Measurements from ENCODE around the gene CTIF.

Gene CTIF

DNA sequence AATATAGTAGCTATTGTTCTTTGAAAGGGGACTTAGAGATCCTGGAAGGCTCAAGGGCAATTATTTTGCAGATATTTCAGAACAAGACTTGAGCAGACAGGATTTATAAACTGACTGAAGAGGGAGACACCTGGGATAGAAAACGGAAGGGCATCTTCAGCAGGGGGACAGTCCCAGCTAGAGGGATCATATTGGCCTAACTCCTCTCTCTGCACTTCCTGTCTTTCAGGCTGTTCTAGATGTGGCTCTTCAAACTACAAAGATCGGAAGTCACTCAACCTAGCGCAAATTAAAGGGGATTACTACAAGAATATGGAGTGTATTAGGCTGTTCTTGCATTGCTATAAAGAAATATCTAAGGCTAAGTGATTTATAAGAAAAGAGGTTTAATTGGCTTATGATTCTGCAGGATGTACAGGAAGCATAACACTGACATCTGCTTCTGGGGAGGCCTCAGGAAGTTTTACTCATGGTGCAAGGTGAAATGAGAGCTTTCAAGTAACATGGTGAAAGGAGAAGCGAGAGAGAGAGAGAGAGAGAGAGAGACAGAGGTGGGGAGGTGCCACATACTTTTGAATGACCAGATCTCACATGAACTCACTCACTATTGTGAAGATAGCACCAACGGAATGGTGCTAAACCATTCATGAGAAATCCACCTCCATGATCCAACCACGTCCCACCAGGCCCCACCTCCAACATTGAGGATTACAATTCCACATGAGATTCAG, 5.3 kb upstream of the CTIF start:
- DNase-seq (ENCODE audit: low read depth) = no peak

DNA sequence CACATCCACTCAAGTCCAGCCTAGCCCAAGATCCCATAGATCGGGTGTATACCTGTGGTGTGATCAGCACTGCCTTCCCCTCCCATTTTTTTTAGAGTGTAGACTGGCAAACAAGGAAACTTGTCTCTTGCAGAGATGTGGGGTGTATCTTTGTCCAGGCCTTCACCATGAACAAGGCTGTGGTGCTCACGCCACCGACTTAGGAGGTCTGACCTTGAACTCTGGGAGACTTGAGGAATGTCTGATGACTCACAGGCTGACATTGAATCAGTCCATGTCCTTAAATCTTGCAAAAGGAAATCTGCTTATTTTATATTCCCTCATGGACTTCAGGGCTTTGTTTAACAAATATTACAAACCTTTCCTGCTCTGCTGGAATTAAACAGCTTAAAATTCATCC, 4.5 kb upstream of the CTIF start:
- no peak for DNase-seq (ENCODE audit: low read depth)

- DNase-seq (ENCODE audit: low read depth) = no peak
Observed at GRCh38 chr18:48535956-48536355, 2.9 kb upstream of the CTIF start.

- DNase-seq (ENCODE audit: low read depth) = no peak
Observed at GRCh38 chr18:48536516-48536915, 2.3 kb upstream of the CTIF start.

DNA sequence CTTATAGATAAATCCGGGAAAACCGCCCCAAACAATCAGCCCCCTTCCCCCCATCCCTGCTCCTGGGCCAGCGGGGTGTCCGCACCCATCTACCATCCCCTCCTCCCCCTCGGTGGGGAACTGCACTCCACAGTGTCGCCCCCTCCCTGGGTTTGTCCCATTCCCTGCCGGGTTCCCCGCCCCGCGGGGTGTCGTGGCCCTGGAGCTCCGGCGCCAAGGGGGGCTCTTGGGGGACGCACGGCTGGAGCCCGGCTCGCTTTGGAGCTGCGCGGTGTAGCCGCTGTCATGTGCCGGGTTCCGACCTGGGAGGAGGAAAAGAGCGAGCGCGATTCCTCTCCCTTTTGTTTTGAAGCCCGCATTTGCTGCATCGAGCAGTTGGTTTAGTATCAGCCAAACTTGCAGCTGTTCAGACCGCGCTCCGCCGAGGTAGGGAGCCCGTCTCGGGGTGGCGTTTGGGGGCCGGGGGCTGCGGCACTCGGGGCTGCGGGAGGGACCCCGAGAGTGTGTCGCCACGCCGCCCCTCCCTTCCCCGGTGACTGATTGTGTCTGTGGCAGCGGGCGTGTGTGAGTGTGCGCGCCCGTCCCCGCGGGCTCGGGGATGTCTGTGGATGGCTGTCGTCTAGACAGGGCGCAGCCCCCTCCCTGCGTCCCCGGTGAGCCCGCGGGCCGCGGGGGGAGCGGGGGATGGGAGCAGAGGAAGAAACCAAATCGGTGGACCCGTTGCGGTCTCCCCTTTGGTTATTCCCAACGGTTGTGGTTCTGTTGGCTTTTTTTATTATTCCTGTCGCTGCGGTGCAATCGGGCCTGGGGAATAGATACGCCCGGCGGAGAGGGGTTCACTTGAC, 797 bp downstream of the CTIF start:
- no peak for DNase-seq (ENCODE audit: low read depth)

GRCh38 chr18:48540251-48541025, 1.6 kb downstream of the CTIF start:
- no peak for DNase-seq (ENCODE audit: low read depth)

- no peak for DNase-seq (ENCODE audit: low read depth)
Observed at GRCh38 chr18:48541026-48541746, 2.4 kb downstream of the CTIF start.

- DNase-seq (ENCODE audit: low read depth) = no peak
Observed at GRCh38 chr18:48541747-48542400, 3.0 kb downstream of the CTIF start.

DNA sequence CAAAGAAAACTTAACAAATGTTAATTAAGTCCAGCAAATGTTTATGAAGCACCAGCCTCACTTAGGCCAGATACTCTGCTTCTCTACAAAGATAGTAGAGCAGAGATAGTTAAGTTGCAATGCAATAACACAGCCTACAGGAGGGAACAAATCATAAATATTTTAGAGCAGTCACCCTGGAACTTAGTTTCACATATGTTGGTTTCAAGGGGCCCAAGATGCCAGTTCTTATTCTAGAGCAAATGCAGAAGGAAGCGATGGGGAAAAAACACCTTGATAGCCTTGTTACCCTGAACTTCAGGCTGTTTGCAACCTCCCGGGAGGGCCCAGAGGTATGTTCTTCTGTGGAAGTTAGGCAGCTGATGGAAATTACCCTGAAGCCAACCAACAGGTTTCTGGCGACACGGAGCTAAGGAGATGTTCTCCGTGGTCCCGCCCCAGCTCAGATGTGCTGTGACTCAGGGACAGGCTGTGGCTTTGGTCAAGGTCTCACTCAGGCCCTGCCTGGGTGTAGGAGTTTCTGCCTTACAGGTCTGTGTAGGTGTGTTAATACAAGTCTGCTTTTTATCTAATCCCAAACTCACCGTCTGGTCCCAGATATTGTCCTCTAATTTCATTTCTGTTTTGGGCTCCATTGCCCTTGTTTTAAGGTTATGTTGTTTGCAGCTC, 3.8 kb downstream of the CTIF start:
- no peak for DNase-seq (ENCODE audit: low read depth)

DNA sequence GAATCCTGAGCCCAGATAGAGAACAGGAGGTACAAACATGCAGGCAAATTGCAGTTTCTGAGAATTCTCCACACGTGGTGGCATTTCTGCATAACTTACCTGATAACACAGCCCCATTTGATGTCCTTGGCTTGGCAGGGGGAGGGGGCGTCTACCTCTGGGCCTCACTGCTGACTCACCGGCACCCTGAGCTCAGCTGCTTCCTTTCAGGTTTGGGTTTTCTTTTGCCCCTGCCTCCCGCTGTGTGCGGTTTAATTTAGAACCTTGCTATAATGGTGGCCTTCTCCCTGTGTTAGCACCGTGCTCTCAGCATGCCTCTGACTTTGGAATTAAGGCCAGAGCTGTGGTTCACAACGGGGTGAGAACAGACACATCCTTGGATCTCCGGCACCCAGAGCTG, 4.4 kb downstream of the CTIF start:
- no peak for DNase-seq (ENCODE audit: low read depth)

DNA sequence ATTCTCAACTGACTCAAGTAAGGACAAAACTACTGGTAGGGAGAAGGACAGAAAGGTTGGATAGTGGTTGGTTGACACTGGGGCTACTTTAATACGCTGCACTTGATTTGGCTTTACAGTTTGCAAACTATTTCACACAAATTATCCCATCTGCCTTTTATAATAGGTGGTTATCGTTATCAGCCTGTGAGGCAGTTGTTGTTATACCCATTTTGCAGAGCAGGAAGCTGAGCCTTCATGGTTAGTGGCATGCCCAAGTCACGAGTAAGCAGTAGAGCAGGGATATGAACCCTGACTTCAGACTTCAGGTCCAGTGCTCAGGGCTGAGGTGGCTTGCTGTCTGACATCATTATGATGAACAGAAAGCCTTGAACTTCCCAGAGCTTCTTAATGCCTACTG, 5.3 kb downstream of the CTIF start:
- no peak for DNase-seq (ENCODE audit: low read depth)

DNA sequence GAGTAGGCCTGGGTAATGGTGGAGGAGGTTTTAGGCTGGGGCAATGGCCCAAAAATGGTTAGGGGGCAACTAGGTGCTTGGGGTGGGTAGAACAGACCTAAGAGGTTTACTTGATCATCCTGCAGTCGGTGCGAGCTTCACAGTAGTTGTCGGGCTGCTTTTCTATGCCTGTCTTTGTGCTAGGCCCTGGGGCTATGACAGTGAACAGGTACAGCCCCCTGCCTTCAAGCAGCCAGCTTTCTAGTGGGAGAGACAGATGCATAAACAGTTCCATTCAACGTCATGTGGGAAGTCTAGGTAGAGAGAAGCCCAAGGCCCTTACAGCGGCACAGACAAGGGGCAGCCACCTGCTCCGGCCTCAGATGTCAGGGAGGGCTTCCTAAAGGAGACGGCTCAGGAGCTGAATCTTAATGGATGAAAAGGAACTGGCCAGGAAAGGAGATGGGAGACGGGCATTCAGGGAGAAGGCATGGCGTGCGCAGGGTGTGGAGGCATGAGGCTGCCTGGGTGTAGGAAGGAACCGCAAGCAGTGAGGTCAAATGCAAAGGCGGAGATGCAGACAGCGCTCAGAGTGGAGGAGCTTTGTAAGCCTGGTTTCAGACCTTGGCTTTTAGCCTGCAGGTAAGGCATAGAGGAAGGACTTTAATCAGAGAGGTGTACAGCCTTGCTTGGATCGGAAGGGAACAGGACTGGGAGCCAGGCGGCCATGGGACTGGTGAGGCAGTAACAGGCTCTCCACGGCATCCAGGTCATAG, 6.0 kb downstream of the CTIF start:
- DNase-seq (ENCODE audit: low read depth) = no peak

DNA sequence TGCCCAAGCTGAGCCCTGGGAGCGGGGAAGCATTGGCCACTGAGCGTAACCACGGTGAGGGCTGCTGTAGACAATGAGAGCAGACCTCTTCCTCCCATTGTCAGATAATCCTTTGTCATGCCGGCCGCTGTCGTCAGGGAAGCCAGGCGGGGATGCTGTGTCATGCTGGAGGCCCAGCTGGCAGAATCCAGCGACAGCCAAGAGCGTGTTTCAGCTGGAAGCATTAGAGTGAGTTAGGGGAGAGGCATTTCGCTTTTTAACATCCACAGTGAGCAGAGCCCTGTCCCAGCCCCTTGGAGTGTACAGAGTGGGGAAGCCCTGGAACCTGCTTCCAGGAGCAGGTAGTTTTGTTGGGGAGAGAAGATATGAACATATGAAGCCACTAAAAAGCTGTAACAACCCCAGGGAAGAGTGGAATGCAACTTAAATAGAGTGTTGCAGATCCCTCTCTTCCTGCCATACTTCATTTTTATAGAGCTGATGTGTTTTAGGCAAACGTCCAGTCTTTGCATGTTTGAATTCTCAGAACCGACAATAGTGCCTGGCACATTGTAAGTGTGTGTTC, 7.0 kb downstream of the CTIF start:
- DNase-seq (ENCODE audit: low read depth) = no peak

GRCh38 chr18:48546396-48546795, 7.6 kb downstream of the CTIF start:
- DNase-seq (ENCODE audit: low read depth) = no peak

DNA sequence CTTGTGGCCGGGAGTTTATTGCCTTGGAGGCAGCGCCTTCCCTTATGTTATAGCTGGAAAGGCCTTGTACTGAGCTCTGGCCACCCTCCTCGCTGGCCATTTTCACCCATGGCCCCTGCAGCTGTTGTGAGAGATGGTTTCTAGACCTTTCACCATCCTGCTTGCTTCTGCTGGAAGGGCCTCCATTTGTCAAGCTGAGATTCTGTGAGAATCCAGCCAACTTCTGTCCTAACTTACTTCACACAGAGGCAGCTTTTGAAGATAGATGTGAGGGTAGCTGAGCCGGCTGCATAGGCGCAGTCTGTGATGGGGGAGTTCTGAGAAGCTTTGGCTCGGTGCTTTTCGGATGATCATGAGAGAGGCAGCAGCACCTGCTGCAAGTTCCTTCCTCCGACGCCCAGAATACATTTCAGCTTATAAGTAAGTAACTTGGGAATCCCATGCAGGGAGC, 8.7 kb downstream of the CTIF start:
- DNase-seq (ENCODE audit: low read depth) = no peak

- no peak for DNase-seq (ENCODE audit: low read depth)
Observed at GRCh38 chr18:48548011-48548771, 9.4 kb downstream of the CTIF start.

GRCh38 chr18:48548921-48549320, 10.1 kb downstream of the CTIF start:
- no peak for DNase-seq (ENCODE audit: low read depth)

- no peak for DNase-seq (ENCODE audit: low read depth)
Observed at GRCh38 chr18:48550101-48550729, 11.4 kb downstream of the CTIF start.

DNA sequence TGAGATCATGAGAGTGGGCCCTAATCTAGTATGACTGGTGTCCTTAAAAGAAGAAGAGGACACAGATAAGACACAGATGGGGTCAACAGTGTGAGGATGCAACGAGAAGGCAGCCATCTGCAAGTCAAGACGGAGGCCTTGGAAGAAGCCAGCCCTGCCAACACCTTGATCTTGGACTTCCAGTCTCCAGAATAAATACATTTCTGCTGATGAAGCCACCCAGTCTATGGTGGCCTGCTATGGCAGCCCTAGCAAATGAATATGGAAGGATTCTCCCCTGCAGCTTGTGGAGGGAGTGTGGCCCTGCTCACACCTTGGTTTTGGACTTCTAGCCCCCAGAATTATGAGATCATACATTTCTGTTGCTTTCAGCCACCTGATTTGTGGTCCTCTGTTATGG, 12.3 kb downstream of the CTIF start:
- DNase-seq (ENCODE audit: low read depth) = no peak

Measured in stimulated activated CD8-positive, alpha-beta memory T cell treated with anti-CD3 and anti-CD28 coated beads, Interleukin-7, amount 100 ng/mL, for 24 hours (primary cell).